Activated naive CD8-positive, alpha-beta T cell (primary cell): ENCODE measurements around the gene MAST1.
"Not testable (repeated sequence)": the region's sequence is repeated elsewhere in the genome, so short reads cannot be mapped to it uniquely, and the experiment has no call there.

ENCODE experiments used
- H3K27ac Mint-ChIP-seq: one replicate; pipeline ENCODE4 v1.8.0; 2021; ENCODE audit warnings: mixed read lengths
- H3K27me3 Mint-ChIP-seq: one replicate; pipeline ENCODE4 v1.8.0; 2021; ENCODE audit warnings: mixed read lengths
- H3K36me3 Mint-ChIP-seq: one replicate; pipeline ENCODE4 v1.8.0; 2021; ENCODE audit warnings: mixed read lengths
- H3K4me1 Mint-ChIP-seq: one replicate; pipeline ENCODE4 v1.8.0; 2021; ENCODE audit warnings: low read depth, mixed read lengths
- H3K4me3 Mint-ChIP-seq: one replicate; pipeline ENCODE4 v1.8.0; 2021; ENCODE audit warnings: mild to moderate bottlenecking, mixed read lengths
- H3K9me3 Mint-ChIP-seq: one replicate; pipeline ENCODE4 v1.8.0; 2021; ENCODE audit warnings: low read depth, mixed read lengths

Gene MAST1

DNA sequence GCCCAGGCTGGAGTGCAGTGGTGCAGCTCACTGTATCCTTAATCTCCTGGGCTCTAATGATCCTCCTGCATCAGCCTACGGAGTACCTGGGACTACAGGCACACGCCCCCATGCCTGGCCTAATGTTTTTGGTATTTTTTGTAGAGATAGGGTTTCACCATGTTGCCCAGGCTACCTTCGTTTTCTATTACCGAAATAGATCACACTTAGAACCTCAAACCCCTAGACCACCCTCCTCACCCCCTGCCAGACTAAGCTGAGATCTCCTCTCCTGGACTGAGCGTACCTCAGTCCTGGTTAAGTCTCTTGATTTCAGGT lies 48.3 kb downstream of the MAST1 start:
- Mint-ChIP-seq H3K4me3 (peak overlapping the region; percentile 77), H3K4me1 (peaks cover 17% of the 10 kb centered on the region), H3K27me3 (no peaks in the 10 kb centered on the region), H3K27ac (peak overlapping the region; percentile 54), H3K36me3 (peaks cover 3% of the 10 kb centered on the region), H3K9me3 (no peaks in the 10 kb centered on the region)

DNA sequence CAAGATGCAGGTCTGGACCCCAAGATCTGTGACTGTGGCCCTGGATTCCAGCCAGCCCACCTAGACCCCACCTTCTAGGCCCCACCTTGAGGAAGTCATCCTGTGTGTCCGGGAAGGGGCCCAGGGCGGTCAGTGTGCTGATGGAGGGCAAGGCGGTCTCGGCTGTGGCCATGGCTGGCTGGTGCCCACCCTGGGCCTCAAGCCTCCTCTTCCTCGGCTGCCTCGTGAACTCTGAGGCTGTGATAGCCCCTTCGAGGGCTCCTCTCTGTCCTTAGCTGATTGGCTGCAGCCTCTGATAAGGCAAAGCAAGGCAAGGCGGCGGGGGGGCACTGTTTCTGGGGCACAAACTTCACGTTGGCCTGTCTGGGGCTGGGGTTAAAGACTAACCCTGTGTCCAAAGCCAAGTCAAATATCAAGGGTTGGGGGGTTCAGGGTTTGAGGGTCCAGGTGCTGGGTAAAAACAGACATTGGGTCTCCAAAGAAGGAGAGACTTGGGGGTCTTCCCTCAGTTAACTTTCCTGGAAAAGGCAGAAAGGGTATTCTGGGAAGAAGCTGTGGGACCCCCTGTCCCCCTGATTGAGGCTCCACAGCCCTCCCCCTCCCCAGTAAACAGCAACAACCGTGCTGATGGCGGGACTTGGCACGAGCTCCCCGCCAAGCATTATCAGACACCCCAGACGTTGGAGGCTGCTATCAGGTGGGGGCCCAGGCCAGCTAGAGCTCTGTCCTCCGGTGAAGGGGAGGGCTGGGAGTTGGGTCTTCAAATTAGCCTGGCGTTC lies 48.8 kb downstream of the MAST1 start, which contains the start of gene KLF1:
TSS of gene KLF1 (minus strand) at position 233 of the 779 bp plus-strand sequence. CDS start at position 172, 61 bp downstream.
- Mint-ChIP-seq H3K27ac (peak within 1 kb of the TSS; percentile 54), H3K4me1 (peaks cover 22% of the 10 kb centered on the region), H3K27me3 (no peaks in the 10 kb centered on the region), H3K9me3 (no peaks in the 10 kb centered on the region), H3K36me3 (peaks cover 3% of the 10 kb centered on the region), H3K4me3 (peak within 1 kb of the TSS; percentile 77)

DNA sequence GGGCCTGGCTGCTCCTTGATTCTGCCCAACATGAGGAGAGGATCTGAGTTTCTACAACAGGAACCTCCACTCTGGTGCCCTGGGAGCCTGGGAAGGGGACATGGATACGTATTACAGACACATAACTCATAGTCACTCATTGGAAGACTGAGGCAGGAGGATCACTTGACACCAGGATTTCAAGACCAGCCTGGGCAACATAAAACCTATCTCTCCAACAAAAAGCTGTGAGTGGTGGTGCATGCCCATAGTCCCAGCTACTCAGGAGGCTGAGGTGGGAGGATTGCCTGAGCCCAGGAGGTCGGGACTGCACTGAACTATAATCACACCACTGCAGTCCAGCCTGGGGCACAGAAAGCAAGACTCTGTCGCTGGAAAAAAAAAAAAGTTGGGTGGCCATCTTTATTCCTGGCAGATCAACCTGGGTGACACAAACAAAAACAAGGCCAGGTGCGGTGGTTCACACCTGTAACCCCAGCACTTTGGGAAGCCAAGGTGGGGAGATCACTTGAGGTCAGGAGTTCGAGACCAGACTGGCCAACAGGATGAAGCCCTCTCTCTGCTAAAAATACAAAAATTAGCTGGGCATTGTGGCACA lies 49.8 kb downstream of the MAST1 start:
- H3K36me3 Mint-ChIP-seq, result peaks cover 3% of the 10 kb centered on the region
- H3K9me3 Mint-ChIP-seq, result no peaks in the 10 kb centered on the region
- H3K27me3 Mint-ChIP-seq, result no peaks in the 10 kb centered on the region
- no peak overlapping the region for H3K27ac Mint-ChIP-seq
- H3K4me1 Mint-ChIP-seq, result peaks cover 22% of the 10 kb centered on the region
- no peak overlapping the region for H3K4me3 Mint-ChIP-seq

GRCh38 chr19:12890299-12890786 lies 52.0 kb downstream of the MAST1 start:
- Mint-ChIP-seq H3K4me1 (peaks cover 23% of the 10 kb centered on the region), H3K4me3 (peak overlapping the region; percentile 99)
- H3K27me3 Mint-ChIP-seq, result not testable (repeated sequence)

GRCh38 chr19:12890787-12891552 lies 52.7 kb downstream of the MAST1 start, which contains the start of gene GCDH:
GCDH (plus strand) TSS chr19:12891160; CDS start chr19:12891305, 145 bp downstream.
- Mint-ChIP-seq H3K4me3 (peak within 1 kb of the TSS; percentile 99), H3K27me3 (no peaks in the 10 kb centered on the region), H3K4me1 (peaks cover 23% of the 10 kb centered on the region), H3K27ac (peak within 1 kb of the TSS; percentile 95), H3K9me3 (no peaks in the 10 kb centered on the region), H3K36me3 (peaks cover 3% of the 10 kb centered on the region)

More at GRCh38 chr19:12890299-12890786, 52.0 kb downstream of the MAST1 start:
- not testable (repeated sequence) for H3K9me3 Mint-ChIP-seq, H3K36me3 Mint-ChIP-seq
- peak overlapping the region; percentile 95 for H3K27ac Mint-ChIP-seq

DNA sequence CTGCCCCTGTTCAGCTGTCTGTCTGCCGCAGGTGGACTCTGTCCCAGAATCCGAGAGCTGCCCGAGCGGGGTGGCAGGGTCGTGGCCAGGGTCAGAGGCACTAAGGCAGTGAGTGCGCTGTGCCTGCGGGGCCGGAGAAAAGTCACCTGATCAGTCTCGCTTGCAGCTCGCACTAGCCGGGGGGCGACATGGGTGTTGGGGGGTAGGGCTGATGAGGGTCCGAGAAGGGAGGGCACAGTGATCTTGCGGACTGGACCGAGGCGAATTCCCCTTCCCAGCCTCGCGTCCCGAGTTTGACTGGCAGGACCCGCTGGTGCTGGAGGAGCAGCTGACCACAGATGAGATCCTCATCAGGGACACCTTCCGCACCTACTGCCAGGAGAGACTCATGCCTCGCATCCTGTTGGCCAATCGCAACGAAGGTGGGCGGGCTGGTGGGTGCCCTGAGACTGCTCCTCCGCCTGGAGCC lies 53.3 kb downstream of the MAST1 start:
- Mint-ChIP-seq H3K4me1 (peaks cover 23% of the 10 kb centered on the region), H3K27ac (peak overlapping the region; percentile 95), H3K27me3 (no peaks in the 10 kb centered on the region), H3K9me3 (no peaks in the 10 kb centered on the region), H3K36me3 (peaks cover 3% of the 10 kb centered on the region), H3K4me3 (peak overlapping the region; percentile 99)

- Mint-ChIP-seq H3K36me3 (peaks cover 4% of the 10 kb centered on the region), H3K4me1 (peaks cover 23% of the 10 kb centered on the region), H3K4me3 (peak overlapping the region; percentile 36), H3K9me3 (no peaks in the 10 kb centered on the region), H3K27ac (no peak overlapping the region), H3K27me3 (no peaks in the 10 kb centered on the region)
Observed at GRCh38 chr19:12893582-12893981, 55.3 kb downstream of the MAST1 start.

DNA sequence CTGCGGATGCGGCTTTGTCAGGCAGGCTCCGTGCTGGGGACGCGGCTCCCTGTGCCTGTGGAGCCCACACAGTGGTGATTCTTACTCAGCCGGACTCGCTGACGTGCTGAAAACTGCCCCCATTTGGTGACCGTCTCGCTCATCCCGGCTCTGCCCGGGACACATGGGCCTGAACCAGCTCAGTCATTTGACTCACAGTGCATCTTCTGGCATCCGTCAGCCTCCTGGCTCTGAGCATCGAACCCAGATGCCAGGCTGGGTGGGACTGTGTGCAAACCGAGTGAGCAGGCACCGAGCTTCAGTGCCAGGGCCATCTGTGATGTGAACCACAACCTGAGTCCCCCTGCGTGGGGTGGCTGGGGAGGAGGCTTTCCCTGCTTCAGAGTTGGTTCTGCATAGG lies 58.1 kb downstream of the MAST1 start:
- Mint-ChIP-seq H3K36me3 (peaks cover 2% of the 10 kb centered on the region), H3K27ac (no peak overlapping the region), H3K9me3 (no peaks in the 10 kb centered on the region), H3K27me3 (no peaks in the 10 kb centered on the region), H3K4me1 (peaks cover 12% of the 10 kb centered on the region), H3K4me3 (no peak overlapping the region)

- H3K36me3 Mint-ChIP-seq, result peaks cover 2% of the 10 kb centered on the region
- H3K4me3 Mint-ChIP-seq, result no peak overlapping the region
- H3K4me1 Mint-ChIP-seq, result no peaks in the 10 kb centered on the region
- no peaks in the 10 kb centered on the region for H3K27me3 Mint-ChIP-seq
- no peak overlapping the region for H3K27ac Mint-ChIP-seq
- no peaks in the 10 kb centered on the region for H3K9me3 Mint-ChIP-seq
Observed at GRCh38 chr19:12899891-12900518, 61.7 kb downstream of the MAST1 start.

- Mint-ChIP-seq H3K27me3 (no peaks in the 10 kb centered on the region), H3K4me3 (no peak overlapping the region), H3K4me1 (no peaks in the 10 kb centered on the region), H3K36me3 (no peaks in the 10 kb centered on the region), H3K9me3 (no peaks in the 10 kb centered on the region), H3K27ac (no peak overlapping the region)
Observed at GRCh38 chr19:12907166-12907565, 68.9 kb downstream of the MAST1 start.

DNA sequence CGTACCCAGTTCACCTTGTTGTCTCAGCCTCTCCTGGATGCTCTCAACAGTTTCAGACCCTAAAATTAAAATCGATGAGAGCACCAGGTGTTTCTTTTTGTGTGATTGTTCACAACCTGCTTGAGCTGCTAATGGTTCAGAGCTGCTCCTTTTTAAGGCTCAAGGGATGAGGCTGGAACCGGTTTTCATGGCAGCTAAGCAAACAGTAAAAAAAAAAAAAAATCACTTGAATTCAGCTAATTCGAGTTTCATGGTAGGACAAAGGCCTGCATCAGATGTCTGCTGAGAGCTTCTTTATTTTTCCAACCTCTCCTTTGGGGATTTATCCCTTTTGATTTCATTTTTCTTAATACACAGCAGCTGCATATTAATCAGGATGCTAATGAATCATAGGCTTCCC lies 74.3 kb downstream of the MAST1 start:
- Mint-ChIP-seq H3K27me3 (no peaks in the 10 kb centered on the region), H3K36me3 (no peaks in the 10 kb centered on the region), H3K4me3 (no peak overlapping the region), H3K4me1 (peaks cover 25% of the 10 kb centered on the region), H3K9me3 (no peaks in the 10 kb centered on the region), H3K27ac (peak overlapping the region; percentile 50)

GRCh38 chr19:12913011-12913561 lies 74.8 kb downstream of the MAST1 start:
- Mint-ChIP-seq H3K4me1 (peaks cover 25% of the 10 kb centered on the region), H3K4me3 (no peak overlapping the region), H3K27me3 (no peaks in the 10 kb centered on the region), H3K9me3 (no peaks in the 10 kb centered on the region), H3K27ac (no peak overlapping the region), H3K36me3 (no peaks in the 10 kb centered on the region)

DNA sequence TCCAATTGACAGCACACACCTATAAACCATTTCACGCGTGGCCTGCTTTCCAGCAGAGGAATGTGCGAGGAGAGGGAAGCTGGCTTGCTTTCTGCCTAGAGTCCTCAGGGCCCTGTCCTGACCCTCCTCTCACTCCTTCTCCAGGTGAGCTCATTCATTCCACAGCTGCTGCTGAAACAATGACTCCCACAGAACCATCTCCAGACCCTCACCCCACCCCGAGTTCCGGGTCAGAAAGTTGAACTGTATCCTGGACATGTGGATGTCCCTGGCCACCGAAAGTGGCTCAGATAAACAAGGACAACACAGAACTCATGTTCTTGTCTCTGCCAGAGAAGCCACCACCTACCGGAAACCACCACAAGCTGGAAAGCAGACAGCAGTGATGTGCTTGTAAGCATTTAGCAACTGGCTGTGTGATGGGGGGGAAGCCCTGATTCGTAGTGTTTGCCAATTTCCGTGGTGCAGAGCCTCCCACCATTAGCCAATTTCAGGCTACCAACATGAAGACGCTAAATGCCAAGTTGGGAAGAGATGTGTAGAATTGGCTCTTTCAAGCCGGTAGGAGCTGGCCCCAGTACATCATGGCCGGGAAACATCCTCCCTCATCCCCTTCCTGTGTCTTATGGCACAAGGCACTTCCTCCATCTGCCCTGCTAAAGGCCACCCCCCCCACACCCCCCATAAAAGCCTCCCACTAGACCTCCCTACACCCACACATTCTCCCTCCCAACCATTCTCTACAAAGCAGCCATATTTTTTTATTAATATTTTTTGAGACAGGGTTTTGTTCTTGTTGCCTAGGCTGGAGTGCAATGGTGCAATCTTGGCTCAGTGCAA lies 75.8 kb downstream of the MAST1 start:
- no peaks in the 10 kb centered on the region for H3K36me3 Mint-ChIP-seq
- H3K27ac Mint-ChIP-seq, result peak overlapping the region; percentile 96
- H3K4me3 Mint-ChIP-seq, result peak overlapping the region; percentile 69
- peaks cover 28% of the 10 kb centered on the region for H3K4me1 Mint-ChIP-seq
- H3K9me3 Mint-ChIP-seq, result no peaks in the 10 kb centered on the region
- H3K27me3 Mint-ChIP-seq, result no peaks in the 10 kb centered on the region

GRCh38 chr19:12915860-12916259 lies 77.5 kb downstream of the MAST1 start:
- not testable (repeated sequence) for H3K36me3 Mint-ChIP-seq, H3K9me3 Mint-ChIP-seq, H3K4me3 Mint-ChIP-seq, H3K27me3 Mint-ChIP-seq
- Mint-ChIP-seq H3K27ac (peak overlapping the region; percentile 66), H3K4me1 (peaks cover 34% of the 10 kb centered on the region)
